SK-N-SH (cell line): Measurements from ENCODE around the gene KLHL17. TPM values are rescaled to one million over a fixed set of nuclear protein-coding genes. Genes with fewer than 3 reads are reported as not detected.

ENCODE experiments used
- CTCF ChIA-PET: fragments of 300-600, 350-600 bp; formaldehyde crosslinking; extraction: SDS; loops from one replicate; lab custom pipeline; 2021; lab: Yijun Ruan, JAX
- POLR2A ChIA-PET: fragments of 350-600 bp; sonication (Branson Sonifier 250); formaldehyde crosslinking; extraction: SDS; loops from one replicate; lab custom pipeline; 2020; ENCODE audit warnings: antibody characterized with exemption, inconsistent platforms; lab: Yijun Ruan, JAX
- DNase-seq: peaks from one replicate; pipeline ENCODE4 v3.0.0; 2012
- H2AFZ ChIP-seq: fragments of 200-600 bp; sonication (generic); 2 replicates; pipeline ENCODE4 v1.8.1; 2016; ENCODE audit warnings: antibody characterized with exemption, mild to moderate bottlenecking, low read depth
- H3F3A ChIP-seq: fragments of 200-600 bp; sonication (generic); replicated peaks from 2 replicates; pipeline ENCODE3; 2016; ENCODE audit warnings: antibody characterized with exemption, mild to moderate bottlenecking; ENCODE audit not compliant: insufficient read depth
- H3K27ac ChIP-seq, 2 experiments: fragments of 200-500 bp in 1 of 2; fragments of 200-600 bp in 1 of 2; sonication (Bioruptor generic) in 1 of 2; sonication (generic), shearing (Covaris generic) in 1 of 2; 2 replicates each; pipeline versions ENCODE4 v1.5.1 to v1.6.1; 2014 to 2016; ENCODE audit warnings: low read depth in 2 of 2, inconsistent platforms in 1 of 2, low read length in 1 of 2, mild to moderate bottlenecking in 1 of 2, mixed read lengths in 1 of 2
- H3K27me3 ChIP-seq: fragments of 200-600 bp; sonication (generic), shearing (Covaris generic); 2 replicates; pipeline ENCODE4 v1.6.1; 2016; ENCODE audit warnings: mixed run types; ENCODE audit not compliant: insufficient read depth
- H3K36me3 ChIP-seq, 2 experiments: fragments of 200-500 bp in 1 of 2; fragments of 200-600 bp in 1 of 2; sonication (Bioruptor generic) in 1 of 2; sonication (generic) in 1 of 2; replicated peaks in 1 of 2; 2 replicates each; pipeline versions ENCODE3 to v1.5.1; 2014 to 2016; ENCODE audit warnings: low read length in 1 of 2, mild to moderate bottlenecking in 1 of 2; ENCODE audit not compliant: insufficient read depth in 2 of 2, control insufficient read depth in 1 of 2
- H3K4me1 ChIP-seq, 2 experiments: fragments of 200-500 bp in 1 of 2; fragments of 200-600 bp in 1 of 2; sonication (Bioruptor generic) in 1 of 2; sonication (generic), shearing (Covaris generic) in 1 of 2; 2 replicates each; pipeline versions ENCODE4 v1.5.1 to v1.6.1; 2014 to 2016; ENCODE audit warnings: low read depth in 1 of 2, low read length in 1 of 2, mixed run types in 1 of 2; ENCODE audit not compliant: insufficient read depth in 2 of 2, control insufficient read depth in 1 of 2
- H3K4me2 ChIP-seq: fragments of 200-600 bp; sonication (generic), shearing (Covaris generic); 2 replicates; pipeline ENCODE4 v1.6.1; 2017; ENCODE audit warnings: mixed run types
- H3K4me3 ChIP-seq, 2 experiments: fragments of 200-500 bp in 1 of 2; fragments of 200-600 bp in 1 of 2; sonication (Bioruptor generic) in 1 of 2; sonication (generic), shearing (Covaris generic) in 1 of 2; 2 replicates each; pipeline versions ENCODE4 v1.5.1 to v1.8.1; 2014 to 2016; ENCODE audit warnings: low read depth in 2 of 2, inconsistent platforms in 1 of 2, low read length in 1 of 2, mild to moderate bottlenecking in 1 of 2, mixed read lengths in 1 of 2, moderate library complexity in 1 of 2
- H3K79me2 ChIP-seq: fragments of 200-600 bp; sonication (generic); 2 replicates; pipeline ENCODE4 v1.8.1; 2017; ENCODE audit warnings: mild to moderate bottlenecking; ENCODE audit not compliant: insufficient read depth
- H3K9ac ChIP-seq: fragments of 200-600 bp; sonication (generic); 2 replicates; pipeline ENCODE4 v1.6.1; 2017; ENCODE audit warnings: mixed run types
- H3K9me2 ChIP-seq: fragments of 200-600 bp; sonication (generic); 2 replicates; pipeline ENCODE4 v1.6.1; 2017; ENCODE audit warnings: mixed run types
- H3K9me3 ChIP-seq: fragments of 200-600 bp; sonication (generic); 2 replicates; pipeline ENCODE4 v1.6.1; 2017; ENCODE audit warnings: mixed run types, mild to moderate bottlenecking, moderate library complexity
- H4K20me1 ChIP-seq: fragments of 200-600 bp; sonication (generic); 2 replicates; pipeline ENCODE4 v1.6.1; 2017; ENCODE audit warnings: mild to moderate bottlenecking, mixed run types; ENCODE audit not compliant: insufficient read depth
- FOXM1 ChIP-seq: IDR thresholded peaks from 2 replicates; pipeline ENCODE4 v1.4.0; 2012; ENCODE audit warnings: low read depth, mild to moderate bottlenecking
- GABPA ChIP-seq: IDR thresholded peaks from 2 replicates; pipeline ENCODE4 v1.4.0; 2012; ENCODE audit warnings: low read depth, mild to moderate bottlenecking
- GATA2 ChIP-seq: sonication (generic); formaldehyde crosslinking; IDR thresholded peaks from 2 replicates; pipeline ENCODE4 v1.5.0; 2020; ENCODE audit warnings: mild to moderate bottlenecking, missing genetic modification reagents
- RCOR1 ChIP-seq: fragments of 150-350 bp; IDR thresholded peaks from 2 replicates; pipeline ENCODE4 v1.6.1; 2017; ENCODE audit warnings: antibody characterized with exemption, low read length
- RXRA ChIP-seq: IDR thresholded peaks from 2 replicates; pipeline ENCODE4 v1.4.0; 2012; ENCODE audit warnings: low read depth, mild to moderate bottlenecking, borderline replicate concordance
- SIN3A ChIP-seq: IDR thresholded peaks from 2 replicates; pipeline ENCODE4 v1.6.1; 2012; ENCODE audit warnings: low read depth, mild to moderate bottlenecking, low read length, moderate library complexity, borderline replicate concordance
- TEAD4 ChIP-seq: IDR thresholded peaks from 2 replicates; pipeline ENCODE4 v1.4.0; 2012; ENCODE audit warnings: mild to moderate bottlenecking, borderline replicate concordance; ENCODE audit not compliant: insufficient read depth
- YY1 ChIP-seq: IDR thresholded peaks from 2 replicates; pipeline ENCODE4 v1.4.0; 2012; ENCODE audit warnings: low read depth, mild to moderate bottlenecking
- WGBS: methylation state at CpG from one replicate; pipeline ENCODE4 v1.1.6; 2017; ENCODE audit warnings: low lambda C conversion rate; 5-methylcytosine and 5-hydroxymethylcytosine counted together
- polyA plus RNA-seq, 3 experiments: library from polyadenylated mRNA; depleted of rRNA; stranded (reverse); fragments of >200 nt; gene quantifications; 2 replicates each; pipeline ENCODE4 v1.2.3, GENCODE V29; 2012
- TF ChIP-seq, protein P1 (sequence below): fragments of 200-600 bp; sonication (generic); IDR thresholded peaks from 2 replicates; pipeline ENCODE4 v1.6.1; 2017; ENCODE audit warnings: antibody characterized with exemption, mild to moderate bottlenecking, moderate library complexity
- TF ChIP-seq, protein P2 (sequence below): IDR thresholded peaks from 2 replicates; pipeline ENCODE4 v1.6.1; 2012; ENCODE audit warnings: mild to moderate bottlenecking, low read depth, low read length, moderate library complexity

The KLHL17 gene
- polyA plus RNA-seq, 1 of the 3 experiments (the other 2 are of a cell fraction), result 27.3 TPM

DNA sequence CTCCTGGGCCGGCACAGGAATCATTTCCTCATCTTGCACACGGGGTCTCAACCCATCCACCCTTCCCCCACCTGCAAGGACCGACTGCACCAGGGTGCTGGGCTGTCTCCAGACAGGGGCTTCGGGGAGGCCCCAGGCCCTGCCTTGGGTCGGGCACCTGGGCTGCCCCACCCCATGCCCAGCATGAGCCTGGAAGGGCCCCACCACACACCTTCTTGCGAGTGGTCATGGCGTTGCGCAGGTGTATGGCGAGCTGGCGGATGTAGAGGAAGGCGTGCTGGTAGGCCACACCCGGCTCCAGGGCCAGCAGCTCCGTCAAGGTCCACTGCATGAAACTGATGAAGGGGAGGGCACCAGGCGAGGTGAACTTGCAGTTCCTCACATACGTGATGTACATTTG lies 8.2 kb upstream of the KLHL17 start (continued):
- no peak for TF ChIP-seq RXRA
- no peak for TF ChIP-seq FOXM1
- TF ChIP-seq RCOR1, result no peak
- TF ChIP-seq GABPA, result no peak
- TF ChIP-seq, protein P1, sequence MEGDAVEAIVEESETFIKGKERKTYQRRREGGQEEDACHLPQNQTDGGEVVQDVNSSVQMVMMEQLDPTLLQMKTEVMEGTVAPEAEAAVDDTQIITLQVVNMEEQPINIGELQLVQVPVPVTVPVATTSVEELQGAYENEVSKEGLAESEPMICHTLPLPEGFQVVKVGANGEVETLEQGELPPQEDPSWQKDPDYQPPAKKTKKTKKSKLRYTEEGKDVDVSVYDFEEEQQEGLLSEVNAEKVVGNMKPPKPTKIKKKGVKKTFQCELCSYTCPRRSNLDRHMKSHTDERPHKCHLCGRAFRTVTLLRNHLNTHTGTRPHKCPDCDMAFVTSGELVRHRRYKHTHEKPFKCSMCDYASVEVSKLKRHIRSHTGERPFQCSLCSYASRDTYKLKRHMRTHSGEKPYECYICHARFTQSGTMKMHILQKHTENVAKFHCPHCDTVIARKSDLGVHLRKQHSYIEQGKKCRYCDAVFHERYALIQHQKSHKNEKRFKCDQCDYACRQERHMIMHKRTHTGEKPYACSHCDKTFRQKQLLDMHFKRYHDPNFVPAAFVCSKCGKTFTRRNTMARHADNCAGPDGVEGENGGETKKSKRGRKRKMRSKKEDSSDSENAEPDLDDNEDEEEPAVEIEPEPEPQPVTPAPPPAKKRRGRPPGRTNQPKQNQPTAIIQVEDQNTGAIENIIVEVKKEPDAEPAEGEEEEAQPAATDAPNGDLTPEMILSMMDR, result no peak

DNA sequence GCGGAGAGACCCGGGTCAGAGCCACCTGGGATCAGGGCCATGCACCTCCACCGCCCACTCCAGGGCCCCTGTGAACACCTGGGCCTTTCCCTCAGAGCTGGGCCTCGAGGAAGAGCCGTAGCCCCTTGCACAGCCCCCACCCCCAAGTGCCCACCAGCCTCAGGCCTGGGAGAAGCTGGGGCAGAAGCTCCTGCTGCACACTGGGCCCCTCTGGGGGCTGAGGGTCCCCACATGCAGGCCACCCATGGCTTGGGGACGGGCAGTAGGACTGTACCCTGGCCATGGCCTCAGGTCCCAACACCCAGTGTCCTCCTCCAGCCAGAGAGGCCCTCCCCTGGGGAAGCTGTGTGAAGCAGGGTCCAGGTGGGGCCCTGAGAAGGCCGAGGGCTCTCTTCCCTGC lies 7.8 kb upstream of the KLHL17 start:
- H3F3A ChIP-seq, result no peaks in the 10 kb centered on the region
- no peak overlapping the region for H3K4me3 ChIP-seq
- TF ChIP-seq TEAD4 (no peak), GATA2 (CRISPR knock-in tag) (no peak), YY1 (no peak), SIN3A (no peak)
- TF ChIP-seq, protein P2, sequence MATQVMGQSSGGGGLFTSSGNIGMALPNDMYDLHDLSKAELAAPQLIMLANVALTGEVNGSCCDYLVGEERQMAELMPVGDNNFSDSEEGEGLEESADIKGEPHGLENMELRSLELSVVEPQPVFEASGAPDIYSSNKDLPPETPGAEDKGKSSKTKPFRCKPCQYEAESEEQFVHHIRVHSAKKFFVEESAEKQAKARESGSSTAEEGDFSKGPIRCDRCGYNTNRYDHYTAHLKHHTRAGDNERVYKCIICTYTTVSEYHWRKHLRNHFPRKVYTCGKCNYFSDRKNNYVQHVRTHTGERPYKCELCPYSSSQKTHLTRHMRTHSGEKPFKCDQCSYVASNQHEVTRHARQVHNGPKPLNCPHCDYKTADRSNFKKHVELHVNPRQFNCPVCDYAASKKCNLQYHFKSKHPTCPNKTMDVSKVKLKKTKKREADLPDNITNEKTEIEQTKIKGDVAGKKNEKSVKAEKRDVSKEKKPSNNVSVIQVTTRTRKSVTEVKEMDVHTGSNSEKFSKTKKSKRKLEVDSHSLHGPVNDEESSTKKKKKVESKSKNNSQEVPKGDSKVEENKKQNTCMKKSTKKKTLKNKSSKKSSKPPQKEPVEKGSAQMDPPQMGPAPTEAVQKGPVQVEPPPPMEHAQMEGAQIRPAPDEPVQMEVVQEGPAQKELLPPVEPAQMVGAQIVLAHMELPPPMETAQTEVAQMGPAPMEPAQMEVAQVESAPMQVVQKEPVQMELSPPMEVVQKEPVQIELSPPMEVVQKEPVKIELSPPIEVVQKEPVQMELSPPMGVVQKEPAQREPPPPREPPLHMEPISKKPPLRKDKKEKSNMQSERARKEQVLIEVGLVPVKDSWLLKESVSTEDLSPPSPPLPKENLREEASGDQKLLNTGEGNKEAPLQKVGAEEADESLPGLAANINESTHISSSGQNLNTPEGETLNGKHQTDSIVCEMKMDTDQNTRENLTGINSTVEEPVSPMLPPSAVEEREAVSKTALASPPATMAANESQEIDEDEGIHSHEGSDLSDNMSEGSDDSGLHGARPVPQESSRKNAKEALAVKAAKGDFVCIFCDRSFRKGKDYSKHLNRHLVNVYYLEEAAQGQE, result no peak
- TF ChIP-seq, all 33 proteins: peak for 0
- H3K27me3 ChIP-seq, result no peaks in the 10 kb centered on the region
- no peak for DNase-seq
- WGBS, result 60% methylated on average over 2 of the region's 7 CpGs
- H3K79me2 ChIP-seq, result peaks cover 6% of the 10 kb centered on the region
- no peak overlapping the region for H2AFZ ChIP-seq
- H3K4me2 ChIP-seq, result no peak overlapping the region
- no peak overlapping the region for H3K27ac ChIP-seq
- CTCF ChIA-PET, result interaction anchor here (1.2 to 1.5 kb wide), 3 partner anchors 14 to 47 kb away, joined by 3 to 12 read pairs (median 4); no protein-coding TSS in a partner anchor
- H3K4me1 ChIP-seq, result peaks cover 0 to 5% of the 10 kb centered on the region in 2 experiments; a peak in 1 of 4 replicates
- 0 out of 2 replicates have a peak, but pooled peaks cover 11% of the 10 kb centered on the region for H4K20me1 ChIP-seq
- no peak overlapping the region for H3K9ac ChIP-seq
- POLR2A ChIA-PET, result no interaction called here
- no peaks in the 10 kb centered on the region for H3K9me2 ChIP-seq
- H3K9me3 ChIP-seq, result no peaks in the 10 kb centered on the region
- peaks cover 0 to 93% of the 10 kb centered on the region in 2 experiments for H3K36me3 ChIP-seq
